Measurements from ENCODE around the gene THSD4. TPM values are rescaled to one million over a fixed set of nuclear protein-coding genes. Genes with fewer than 3 reads are reported as not detected.
"Not testable (repeated sequence)": the region's sequence is repeated elsewhere in the genome, so short reads cannot be mapped to it uniquely, and the experiment has no call there.

The THSD4 gene
- total RNA-seq, 6 experiments from 2014 or later: 5.2 to 21.8 (median 13.7) TPM

DNA sequence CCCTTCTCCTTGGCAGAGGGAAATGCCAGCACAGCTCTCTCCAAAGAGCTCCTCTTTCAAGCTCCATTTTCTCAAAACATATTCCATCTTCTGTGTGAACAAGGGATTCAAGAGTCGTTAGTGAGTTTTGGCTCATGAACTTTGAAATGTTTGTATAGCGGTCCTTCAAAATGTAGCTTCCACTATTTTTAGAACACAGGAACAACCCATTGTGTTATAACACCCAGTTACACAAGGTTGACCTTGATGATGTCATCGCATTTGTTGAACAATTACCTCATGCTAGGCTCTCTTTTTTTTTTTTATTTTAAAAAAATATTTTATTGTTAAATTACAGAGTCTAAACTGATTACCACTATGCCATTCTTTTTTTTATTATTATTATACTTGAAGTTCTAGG is 251.7 kb downstream of the THSD4 start:
- 35% methylated on average over 3 of the region's 3 CpGs for WGBS (ENCODE audit: insufficient coverage, low coverage, low lambda C conversion rate, missing lambda C conversion rate)
- DNase-seq: no peak

GRCh38 chr15:71367737-71368136 is 252.5 kb downstream of the THSD4 start:
- DNase-seq; intact Hi-C loops (cut with DNase I); H3K4me3 ChIP-seq; H3K27me3 ChIP-seq; H3K4me1 ChIP-seq; H3K9me3 ChIP-seq; H3K36me3 ChIP-seq; ATAC-seq: not testable (repeated sequence)
- peak overlapping the region in 1 of 3 donors; percentile 63 for H3K27ac ChIP-seq
- WGBS (ENCODE audit: insufficient coverage, low coverage, low lambda C conversion rate, missing lambda C conversion rate): no CpG with 5 or more reads among the region's 1 CpG

More for the DNA sequence above, 251.7 kb downstream of the THSD4 start:
- Histone ChIP-seq H3K9me3 (no peaks in the 10 kb centered on the region), H3K36me3 (no peaks in the 10 kb centered on the region), H3K4me1 (peaks cover 0 to 8% (median 4%) of the 10 kb centered on the region in 4 donors), H3K27ac (peak overlapping the region; percentile 29 to 63 (median 62)), H3K27me3 (no peaks in the 10 kb centered on the region), H3K4me3 (no peak overlapping the region)
- TF ChIP-seq POLR2A (IDR thresholded peaks at IDR 0.05): no peak
- intact Hi-C loops (cut with DNase I): no loop called here
- ATAC-seq: peak; percentile 74 to 95 (median 90)

GRCh38 chr15:71372769-71373168 is 257.5 kb downstream of the THSD4 start:
- H3K9me3 ChIP-seq; H3K4me1 ChIP-seq; ATAC-seq; H3K27ac ChIP-seq; intact Hi-C loops (cut with DNase I); DNase-seq; H3K36me3 ChIP-seq; H3K4me3 ChIP-seq; H3K27me3 ChIP-seq: not testable (repeated sequence)
- 44% methylated on average over 4 of the region's 7 CpGs for WGBS (ENCODE audit: insufficient coverage, low coverage, low lambda C conversion rate, missing lambda C conversion rate)

DNA sequence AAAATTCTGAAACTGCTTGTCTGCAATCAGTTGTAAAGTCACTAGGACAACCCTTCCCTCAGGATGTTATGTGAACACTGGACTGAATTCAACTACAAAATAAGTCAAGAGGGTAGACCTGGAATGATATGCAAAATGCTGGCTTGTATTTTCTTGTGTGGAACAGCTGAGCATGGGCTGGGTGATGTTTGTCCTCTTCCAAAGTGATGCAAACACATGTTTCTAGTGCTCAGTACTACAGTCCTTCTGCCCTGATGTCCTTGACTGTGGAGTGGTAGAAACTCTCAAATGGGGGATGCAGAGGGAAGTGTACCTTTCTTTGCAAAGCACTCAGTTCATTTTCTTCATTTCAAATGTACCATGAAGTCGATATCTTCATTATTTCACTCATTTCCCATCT is 258.6 kb downstream of the THSD4 start:
- intact Hi-C loops (cut with DNase I): no loop called here
- H3K27me3 ChIP-seq: no peaks in the 10 kb centered on the region
- H3K4me1 ChIP-seq: no peaks in the 10 kb centered on the region
- WGBS (ENCODE audit: insufficient coverage, low coverage, low lambda C conversion rate, missing lambda C conversion rate): 25% methylated on average over 1 of the region's 1 CpG
- no peak for ATAC-seq
- H3K4me3 ChIP-seq: no peak overlapping the region
- H3K9me3 ChIP-seq: no peaks in the 10 kb centered on the region
- no peak overlapping the region for H3K27ac ChIP-seq
- TF ChIP-seq POLR2A (IDR thresholded peaks at IDR 0.05): no peak
- TF ChIP-seq, protein P1, sequence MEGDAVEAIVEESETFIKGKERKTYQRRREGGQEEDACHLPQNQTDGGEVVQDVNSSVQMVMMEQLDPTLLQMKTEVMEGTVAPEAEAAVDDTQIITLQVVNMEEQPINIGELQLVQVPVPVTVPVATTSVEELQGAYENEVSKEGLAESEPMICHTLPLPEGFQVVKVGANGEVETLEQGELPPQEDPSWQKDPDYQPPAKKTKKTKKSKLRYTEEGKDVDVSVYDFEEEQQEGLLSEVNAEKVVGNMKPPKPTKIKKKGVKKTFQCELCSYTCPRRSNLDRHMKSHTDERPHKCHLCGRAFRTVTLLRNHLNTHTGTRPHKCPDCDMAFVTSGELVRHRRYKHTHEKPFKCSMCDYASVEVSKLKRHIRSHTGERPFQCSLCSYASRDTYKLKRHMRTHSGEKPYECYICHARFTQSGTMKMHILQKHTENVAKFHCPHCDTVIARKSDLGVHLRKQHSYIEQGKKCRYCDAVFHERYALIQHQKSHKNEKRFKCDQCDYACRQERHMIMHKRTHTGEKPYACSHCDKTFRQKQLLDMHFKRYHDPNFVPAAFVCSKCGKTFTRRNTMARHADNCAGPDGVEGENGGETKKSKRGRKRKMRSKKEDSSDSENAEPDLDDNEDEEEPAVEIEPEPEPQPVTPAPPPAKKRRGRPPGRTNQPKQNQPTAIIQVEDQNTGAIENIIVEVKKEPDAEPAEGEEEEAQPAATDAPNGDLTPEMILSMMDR (IDR thresholded peaks at IDR 0.05): no peak
- no peak for DNase-seq
- no peaks in the 10 kb centered on the region for H3K36me3 ChIP-seq

- no peak overlapping the region for H3K27ac ChIP-seq
- no peak for DNase-seq
- H3K4me3 ChIP-seq: no peak overlapping the region
- no peaks in the 10 kb centered on the region for H3K9me3 ChIP-seq
- TF ChIP-seq, protein P1 (IDR thresholded peaks at IDR 0.05): no peak
- intact Hi-C loops (cut with DNase I): no loop called here
- H3K27me3 ChIP-seq: no peaks in the 10 kb centered on the region
- no peak for ATAC-seq
- 68% methylated on average over 5 of the region's 6 CpGs for WGBS (ENCODE audit: insufficient coverage, low coverage, low lambda C conversion rate, missing lambda C conversion rate)
- no peaks in the 10 kb centered on the region for H3K4me1 ChIP-seq
- no peaks in the 10 kb centered on the region for H3K36me3 ChIP-seq
These were observed 259.5 kb downstream of the THSD4 start for GRCh38 chr15:71374607-71375352.

- no peaks in the 10 kb centered on the region for H3K27me3 ChIP-seq
- WGBS (ENCODE audit: insufficient coverage, low coverage, low lambda C conversion rate, missing lambda C conversion rate): 88% methylated on average over 3 of the region's 3 CpGs
- no peak overlapping the region for H3K4me3 ChIP-seq
- no peaks in the 10 kb centered on the region for H3K9me3 ChIP-seq
- ATAC-seq (no peak), DNase-seq (no peak)
- no peaks in the 10 kb centered on the region for H3K36me3 ChIP-seq
- intact Hi-C loops (cut with DNase I): no loop called here
- H3K27ac ChIP-seq: no peak overlapping the region
- H3K4me1 ChIP-seq: peaks cover 0 to 5% (median 3%) of the 10 kb centered on the region in 4 donors
- TF ChIP-seq, protein P1 (IDR thresholded peaks at IDR 0.05): no peak
- TF ChIP-seq POLR2A (IDR thresholded peaks at IDR 0.05): no peak
These were observed 260.7 kb downstream of the THSD4 start for GRCh38 chr15:71375934-71376333.
